ENCODE measurements around the gene RASGRF2. TPM values are rescaled to one million over a fixed set of nuclear protein-coding genes. Genes with fewer than 3 reads are reported as not detected.

Gene RASGRF2
- total and polyA plus RNA-seq, 2 of the 8 experiments (the other 6 are each of a cell fraction or from before 2014, with no cell fraction given), result 2.6 to 29.5 TPM

DNA sequence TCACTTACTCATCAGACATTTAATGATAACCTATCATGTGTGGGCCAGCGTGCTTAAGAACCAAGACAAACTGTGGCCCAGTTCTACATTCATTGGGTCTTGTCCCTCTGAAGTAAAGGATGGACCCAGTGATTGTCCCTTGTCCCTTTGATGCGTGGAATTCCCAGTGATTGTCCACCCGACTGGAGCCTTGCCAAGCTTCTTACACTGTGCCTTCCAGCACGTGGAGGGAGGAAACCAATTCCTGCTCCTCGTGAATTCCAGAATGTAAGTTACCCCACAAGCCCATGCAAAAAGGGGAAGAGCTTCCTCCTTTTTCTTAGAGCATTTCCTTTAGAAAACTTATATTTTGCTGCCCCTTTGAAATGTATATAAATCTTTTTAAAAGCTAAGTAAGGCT, 280.8 kb downstream of the RASGRF2 start (continued):
- TF ChIP-seq CHD7 (IDR thresholded peaks at IDR 0.05; ENCODE audit: insufficient replicate concordance, low read length), result no peak
- no peak for TF ChIP-seq RNF2 (IDR thresholded peaks at IDR 0.05; ENCODE audit: borderline replicate concordance, low read depth, low read length, missing control alignments, poor library complexity, severe bottlenecking)
- no peak for TF ChIP-seq CHD1 (IDR thresholded peaks at IDR 0.05; ENCODE audit: low read depth, low read length)
- no peak for TF ChIP-seq SP4 (IDR thresholded peaks at IDR 0.05; ENCODE audit: low read length)
- TF ChIP-seq NRF1 (IDR thresholded peaks at IDR 0.05; ENCODE audit: low read depth, low read length), result no peak
- no peak for TF ChIP-seq POLR2AphosphoS5 (IDR thresholded peaks at IDR 0.05; ENCODE audit: low read depth, low read length)
- no peak for TF ChIP-seq SRF (IDR thresholded peaks at IDR 0.05; ENCODE audit: low read depth, low read length)
- TF ChIP-seq CEBPB (IDR thresholded peaks at IDR 0.05; ENCODE audit: low read depth, low read length), result no peak
- no peak for TF ChIP-seq EP300 (IDR thresholded peaks at IDR 0.05; ENCODE audit: borderline replicate concordance in 1 of 2, low read depth in 2 of 2, low read length in 2 of 2)

All from H1 (cell line).